ENCODE results near the gene TBX4. TPM values are rescaled to one million over a fixed set of nuclear protein-coding genes. Genes with fewer than 3 reads are reported as not detected.

The TBX4 gene
- total RNA-seq, 3 donors from 2014 or later, result 0.80 TPM; not detected in 2

DNA sequence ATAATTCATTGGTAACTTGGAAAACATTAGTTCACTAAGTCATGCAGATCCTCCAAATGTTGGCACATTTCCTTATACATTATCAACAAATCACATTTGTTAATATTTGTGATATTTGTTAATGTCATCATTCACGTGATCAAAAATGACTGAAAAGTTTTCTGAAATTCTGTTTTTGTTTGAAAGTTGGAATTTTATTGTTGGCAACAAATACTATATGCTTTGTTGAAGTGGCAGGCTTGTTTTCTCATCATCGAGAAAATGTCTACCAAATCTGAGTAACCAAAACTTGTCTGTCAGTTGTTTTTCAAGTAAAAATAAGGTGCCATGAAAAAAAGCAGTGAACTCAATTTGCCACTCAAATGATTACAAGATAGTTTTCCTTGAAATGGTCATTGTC lies 75.9 kb downstream of the TBX4 start:
- H3K27ac ChIP-seq, result no peak overlapping the region
- DNase-seq (ENCODE audit: low spot score in 2 of 2), result no peak
- no peaks in the 10 kb centered on the region for H3K4me1 ChIP-seq
- H3K27me3 ChIP-seq, result no peaks in the 10 kb centered on the region
- H3K9me3 ChIP-seq, result no peaks in the 10 kb centered on the region
- no peak for TF ChIP-seq POLR2A (IDR thresholded peaks at IDR 0.05)
- no peak for TF ChIP-seq POLR2AphosphoS5 (IDR thresholded peaks at IDR 0.05)
- TF ChIP-seq, protein P1, sequence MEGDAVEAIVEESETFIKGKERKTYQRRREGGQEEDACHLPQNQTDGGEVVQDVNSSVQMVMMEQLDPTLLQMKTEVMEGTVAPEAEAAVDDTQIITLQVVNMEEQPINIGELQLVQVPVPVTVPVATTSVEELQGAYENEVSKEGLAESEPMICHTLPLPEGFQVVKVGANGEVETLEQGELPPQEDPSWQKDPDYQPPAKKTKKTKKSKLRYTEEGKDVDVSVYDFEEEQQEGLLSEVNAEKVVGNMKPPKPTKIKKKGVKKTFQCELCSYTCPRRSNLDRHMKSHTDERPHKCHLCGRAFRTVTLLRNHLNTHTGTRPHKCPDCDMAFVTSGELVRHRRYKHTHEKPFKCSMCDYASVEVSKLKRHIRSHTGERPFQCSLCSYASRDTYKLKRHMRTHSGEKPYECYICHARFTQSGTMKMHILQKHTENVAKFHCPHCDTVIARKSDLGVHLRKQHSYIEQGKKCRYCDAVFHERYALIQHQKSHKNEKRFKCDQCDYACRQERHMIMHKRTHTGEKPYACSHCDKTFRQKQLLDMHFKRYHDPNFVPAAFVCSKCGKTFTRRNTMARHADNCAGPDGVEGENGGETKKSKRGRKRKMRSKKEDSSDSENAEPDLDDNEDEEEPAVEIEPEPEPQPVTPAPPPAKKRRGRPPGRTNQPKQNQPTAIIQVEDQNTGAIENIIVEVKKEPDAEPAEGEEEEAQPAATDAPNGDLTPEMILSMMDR (IDR thresholded peaks at IDR 0.05), result no peak
- no peak overlapping the region for H3K4me3 ChIP-seq
- intact Hi-C loops (cut with DNase I; ENCODE audit: low total_unique reads), result no loop called here
- H3K36me3 ChIP-seq, result no peaks in the 10 kb centered on the region

DNA sequence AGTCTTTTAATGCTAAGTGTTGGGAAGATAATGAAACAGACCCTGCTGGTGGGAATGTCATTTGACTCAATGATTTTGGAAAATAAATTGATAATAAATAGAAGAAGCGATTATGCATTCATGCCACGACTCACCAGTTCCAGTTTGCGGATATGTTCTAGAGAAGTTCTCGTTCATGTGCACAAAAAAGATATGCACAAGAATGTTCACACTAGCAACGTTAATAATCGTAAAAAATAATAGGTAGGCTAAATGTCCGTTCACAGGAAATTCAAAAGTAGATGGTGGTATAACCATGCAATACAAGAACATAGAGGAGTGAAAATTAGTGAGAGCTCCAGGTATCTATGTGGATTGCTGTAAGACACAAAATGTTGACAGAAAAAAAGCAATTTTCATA lies 79.0 kb downstream of the TBX4 start:
- TF ChIP-seq, protein P1 (IDR thresholded peaks at IDR 0.05), result no peak
- TF ChIP-seq POLR2AphosphoS5 (IDR thresholded peaks at IDR 0.05) (no peak), POLR2A (IDR thresholded peaks at IDR 0.05) (no peak)
- H3K4me1 ChIP-seq, result no peaks in the 10 kb centered on the region
- no peaks in the 10 kb centered on the region for H3K9me3 ChIP-seq
- no peaks in the 10 kb centered on the region for H3K36me3 ChIP-seq
- H3K4me3 ChIP-seq, result no peak overlapping the region
- H3K27ac ChIP-seq, result no peak overlapping the region
- intact Hi-C loops (cut with DNase I; ENCODE audit: low total_unique reads), result no loop called here
- no peaks in the 10 kb centered on the region for H3K27me3 ChIP-seq
- DNase-seq (ENCODE audit: low spot score in 2 of 2), result no peak

DNA sequence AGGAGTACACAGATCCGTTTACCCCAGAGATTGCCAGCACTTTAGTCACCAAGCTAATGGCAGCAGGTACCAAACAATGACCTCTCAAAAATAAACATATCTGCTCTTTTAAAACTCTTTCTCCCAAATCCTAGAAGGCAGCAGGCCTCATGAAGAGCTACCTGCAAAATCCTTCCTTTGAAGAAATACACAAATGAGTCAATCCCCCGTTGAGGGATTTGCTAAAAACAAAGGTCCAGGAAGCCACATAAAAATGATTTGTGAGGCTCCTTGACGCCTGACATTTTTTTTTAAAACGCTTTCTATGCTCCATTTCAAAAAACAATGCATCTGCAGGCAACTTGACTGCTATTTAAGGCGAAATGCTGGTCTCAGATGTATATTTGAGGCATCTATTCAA lies 80.6 kb downstream of the TBX4 start:
- Histone ChIP-seq H3K4me1 (no peaks in the 10 kb centered on the region), H3K36me3 (no peaks in the 10 kb centered on the region), H3K27ac (no peak overlapping the region), H3K9me3 (no peaks in the 10 kb centered on the region), H3K4me3 (no peak overlapping the region), H3K27me3 (no peaks in the 10 kb centered on the region)
- TF ChIP-seq, protein P1 (IDR thresholded peaks at IDR 0.05), result no peak
- no peak for TF ChIP-seq POLR2AphosphoS5 (IDR thresholded peaks at IDR 0.05)
- no peak for TF ChIP-seq POLR2A (IDR thresholded peaks at IDR 0.05)
- no peak for DNase-seq (ENCODE audit: low spot score in 2 of 2)
- intact Hi-C loops (cut with DNase I; ENCODE audit: low total_unique reads), result no loop called here

DNA sequence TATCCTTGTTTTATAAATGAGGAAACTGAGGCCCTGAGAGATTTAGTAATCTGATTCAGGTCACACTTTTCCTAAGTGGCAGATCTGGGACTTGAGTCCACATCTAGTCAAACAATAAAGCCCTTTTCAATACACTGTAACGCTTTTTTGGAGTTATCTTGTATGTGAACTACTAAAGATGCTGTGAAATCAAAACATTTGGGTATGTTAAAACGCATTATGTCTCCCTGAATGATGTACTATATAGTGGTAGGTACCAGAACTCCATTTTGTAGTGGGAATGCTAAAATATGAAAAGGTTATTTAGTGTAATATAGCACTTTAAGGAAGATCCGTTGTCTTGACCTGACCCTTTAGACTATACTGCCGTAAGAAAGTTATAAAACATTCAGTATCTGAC lies 81.6 kb downstream of the TBX4 start:
- H3K4me1 ChIP-seq, result no peaks in the 10 kb centered on the region
- no peak overlapping the region for H3K27ac ChIP-seq
- TF ChIP-seq POLR2A (IDR thresholded peaks at IDR 0.05), result no peak
- TF ChIP-seq, protein P1 (IDR thresholded peaks at IDR 0.05), result no peak
- TF ChIP-seq POLR2AphosphoS5 (IDR thresholded peaks at IDR 0.05), result no peak
- DNase-seq (ENCODE audit: low spot score in 2 of 2), result no peak
- no peaks in the 10 kb centered on the region for H3K27me3 ChIP-seq
- no peaks in the 10 kb centered on the region for H3K36me3 ChIP-seq
- no peaks in the 10 kb centered on the region for H3K9me3 ChIP-seq
- H3K4me3 ChIP-seq, result no peak overlapping the region
- intact Hi-C loops (cut with DNase I; ENCODE audit: low total_unique reads), result no loop called here

DNA sequence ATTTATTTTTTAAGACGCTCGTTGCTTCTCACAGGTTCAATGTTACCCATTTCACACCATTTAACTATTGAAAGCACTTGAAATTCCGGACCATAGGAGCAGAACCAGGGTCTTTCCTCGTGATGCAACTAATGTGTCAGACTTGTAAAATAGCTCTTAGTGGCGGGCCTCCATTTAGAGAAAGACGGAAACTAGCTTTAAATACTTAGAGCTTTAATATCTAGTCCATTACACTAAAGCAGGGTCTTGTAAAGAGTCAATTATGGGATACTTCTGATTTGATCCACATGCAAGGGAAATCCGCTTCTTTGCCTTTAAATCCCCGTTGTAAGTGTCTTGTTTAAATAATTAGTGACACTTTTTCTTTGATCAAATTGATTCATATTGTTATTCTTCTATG lies 82.2 kb downstream of the TBX4 start:
- intact Hi-C loops (cut with DNase I; ENCODE audit: low total_unique reads), result no loop called here
- Histone ChIP-seq H3K9me3 (no peaks in the 10 kb centered on the region), H3K36me3 (no peaks in the 10 kb centered on the region), H3K27me3 (no peaks in the 10 kb centered on the region), H3K4me1 (no peaks in the 10 kb centered on the region), H3K27ac (no peak overlapping the region), H3K4me3 (no peak overlapping the region)
- DNase-seq (ENCODE audit: low spot score in 2 of 2), result no peak
- no peak for TF ChIP-seq POLR2A (IDR thresholded peaks at IDR 0.05)
- TF ChIP-seq POLR2AphosphoS5 (IDR thresholded peaks at IDR 0.05), result no peak
- TF ChIP-seq, protein P1 (IDR thresholded peaks at IDR 0.05), result no peak

Other genes with a start within 250 kb of the TBX4 start
- gene TBX2, start 52.6 kb upstream of the TBX4 start, total RNA-seq, result 1 to 10 TPM; 4.8 to 8.5 (median 5.7) TPM
- gene NACA2, start 138.8 kb downstream of the TBX4 start, total RNA-seq, result not detected

All from breast epithelium (tissue), 4 donors.